GM11168 (cell line): ENCODE measurements around the gene PPM1E.
"Not testable (repeated sequence)": the region's sequence is repeated elsewhere in the genome, so short reads cannot be mapped to it uniquely, and the experiment has no call there.

Experiments
- in situ Hi-C: fragments of 300-500 bp; cut with MboI; formaldehyde crosslinking; loops from one replicate; pipeline ENCODE4 v1.12.0; 2022; ENCODE audit warnings: low sequenced_read_pairs; ENCODE audit not compliant: unreplicated experiment

Gene PPM1E

DNA sequence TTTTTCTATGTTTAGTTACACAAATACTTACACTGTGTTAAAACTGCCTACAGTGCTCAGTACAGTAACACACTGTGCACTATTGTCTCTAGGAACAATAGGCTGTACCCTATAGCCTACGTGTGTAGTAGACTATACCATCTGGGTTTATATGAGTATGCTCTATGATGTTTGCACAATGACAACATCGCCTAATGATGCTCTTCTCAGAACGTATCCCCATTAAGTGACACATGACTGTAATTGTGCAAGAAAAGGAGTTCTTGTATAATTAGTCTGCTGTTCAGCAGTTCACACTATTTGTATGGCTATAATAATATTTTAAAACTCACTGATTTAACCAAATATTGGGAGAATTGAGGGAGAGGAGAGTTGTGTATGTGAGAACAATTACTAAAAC is 177.3 kb downstream of the PPM1E start:
- in situ Hi-C loops, result no loop called here

DNA sequence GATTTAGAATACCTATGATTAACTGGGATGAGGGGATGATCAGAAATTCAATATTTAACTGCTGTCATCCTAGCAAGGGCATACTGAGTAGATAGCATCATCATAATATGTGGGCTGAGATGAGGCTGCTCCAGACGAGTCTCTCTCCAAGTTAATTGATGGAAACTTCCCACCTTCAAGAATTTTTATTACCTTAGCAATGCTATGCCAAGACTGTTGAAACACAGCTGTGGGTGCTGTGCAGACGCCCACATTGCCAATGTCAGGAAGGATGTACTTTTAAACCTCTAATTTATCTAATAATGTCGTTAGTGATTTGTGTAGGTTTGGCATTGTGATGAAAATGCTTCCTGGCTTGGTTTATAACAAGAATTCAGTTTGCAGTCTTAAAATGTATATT is 180.6 kb downstream of the PPM1E start:
- in situ Hi-C loops, result no loop called here

DNA sequence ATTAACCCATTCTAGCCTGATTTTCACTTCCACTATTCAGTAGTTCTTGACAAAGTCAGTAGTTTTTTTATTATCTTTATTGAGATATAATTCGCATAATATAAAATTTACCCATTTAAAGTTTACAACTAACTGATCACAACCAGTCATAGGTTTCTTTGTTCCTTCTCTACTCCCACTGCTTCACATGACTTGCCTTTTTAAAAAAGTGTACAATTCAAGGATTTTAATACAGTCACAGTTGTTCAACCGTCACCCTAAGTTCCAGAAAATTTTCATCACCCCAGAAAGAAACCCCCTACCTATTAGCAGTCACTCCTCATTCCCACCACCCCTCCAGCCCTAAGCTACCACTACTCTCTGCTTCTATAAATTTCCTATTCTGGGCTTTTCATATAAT is 188.5 kb downstream of the PPM1E start:
- in situ Hi-C loops, result no loop called here

DNA sequence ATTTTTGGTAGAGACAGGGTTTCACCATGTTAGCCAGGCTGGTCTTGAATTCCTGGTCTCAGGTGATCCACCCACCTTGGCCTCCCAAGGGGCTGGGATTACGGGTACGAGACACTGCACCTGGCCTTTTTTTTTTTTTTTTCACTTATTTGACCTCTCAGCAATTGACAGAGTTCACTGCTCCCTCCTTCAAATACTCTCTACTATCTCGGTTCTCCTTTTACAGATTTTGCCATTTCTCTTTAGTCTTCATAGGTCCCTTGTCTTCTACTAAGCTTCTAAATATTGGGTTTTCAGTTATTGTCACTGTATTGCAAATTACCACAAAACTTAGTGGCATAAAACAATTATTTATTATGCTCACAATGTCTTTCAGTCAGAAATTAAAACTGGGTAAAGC is 191.8 kb downstream of the PPM1E start:
- in situ Hi-C loops, result no loop called here

DNA sequence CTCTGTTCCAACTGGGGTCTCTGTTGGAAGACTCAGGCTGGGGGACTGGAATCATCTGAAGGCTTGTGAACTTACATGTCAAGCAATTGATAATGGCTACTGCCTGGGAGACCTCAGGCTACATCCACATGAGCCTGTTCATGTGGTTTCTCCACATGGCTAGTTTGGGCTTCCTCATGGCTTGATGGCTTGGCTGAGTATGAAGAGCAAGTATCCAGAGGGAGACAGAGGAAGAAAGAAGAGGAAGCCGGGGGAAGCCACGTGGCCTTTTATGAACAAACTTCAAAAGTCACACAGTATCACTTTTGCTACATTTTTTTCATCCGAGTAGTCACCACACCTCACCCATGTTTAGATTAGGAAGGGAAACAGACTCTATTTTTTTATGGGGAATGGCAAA is 192.2 kb downstream of the PPM1E start:
- in situ Hi-C loops, result no loop called here

DNA sequence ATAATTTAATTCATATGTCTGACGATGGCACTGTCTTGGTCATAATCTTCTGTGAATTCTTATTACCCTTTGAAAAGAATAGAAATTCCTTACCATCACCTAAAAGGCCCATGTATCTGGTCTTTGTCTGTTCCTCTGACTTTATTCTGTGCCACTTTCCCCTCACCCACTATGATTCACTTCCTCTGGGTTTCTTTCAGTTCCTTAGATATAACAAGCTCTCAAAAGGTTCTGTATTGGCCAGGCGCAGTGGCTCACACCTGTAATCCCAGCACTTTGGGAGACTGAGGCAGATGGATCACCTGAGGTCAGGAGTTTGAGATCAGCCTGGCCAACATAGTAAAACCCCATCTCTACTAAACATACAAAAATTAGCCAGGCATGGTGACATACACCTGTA is 198.7 kb downstream of the PPM1E start:
- in situ Hi-C loops, result not testable (repeated sequence)

DNA sequence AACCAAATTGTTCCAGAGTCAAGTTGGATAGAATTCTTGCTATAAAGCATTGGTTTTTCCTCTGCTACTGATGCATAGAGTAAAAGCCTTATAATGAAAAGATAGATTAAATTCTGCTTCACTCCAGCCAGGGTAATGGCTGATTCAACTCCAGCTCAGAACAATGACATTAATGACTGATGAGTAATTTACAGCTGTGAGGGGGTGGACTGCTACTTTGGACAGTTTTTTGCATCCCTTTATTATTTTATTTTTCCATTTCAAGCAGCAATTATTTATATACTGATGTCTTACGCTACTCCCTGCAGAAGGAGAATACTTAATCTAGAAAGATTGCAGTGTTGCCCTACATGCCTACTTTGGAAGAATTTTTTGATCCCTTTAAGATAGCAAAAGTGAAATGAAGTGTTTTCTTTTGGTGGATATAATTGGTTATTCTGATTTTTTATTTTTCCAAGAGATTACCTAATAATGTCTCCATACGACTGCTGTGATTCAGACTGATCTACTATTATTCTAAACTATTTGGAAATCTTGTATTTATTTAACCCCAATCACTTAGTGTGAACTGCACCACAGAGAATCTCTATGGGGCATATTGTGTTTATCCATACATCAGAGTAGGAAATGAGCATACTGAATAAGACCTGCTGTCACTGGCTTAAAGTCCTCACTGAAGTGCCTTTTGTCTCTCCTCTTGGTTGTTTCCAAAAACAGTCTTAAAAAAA is 201.5 kb downstream of the PPM1E start:
- in situ Hi-C loops, result no loop called here

DNA sequence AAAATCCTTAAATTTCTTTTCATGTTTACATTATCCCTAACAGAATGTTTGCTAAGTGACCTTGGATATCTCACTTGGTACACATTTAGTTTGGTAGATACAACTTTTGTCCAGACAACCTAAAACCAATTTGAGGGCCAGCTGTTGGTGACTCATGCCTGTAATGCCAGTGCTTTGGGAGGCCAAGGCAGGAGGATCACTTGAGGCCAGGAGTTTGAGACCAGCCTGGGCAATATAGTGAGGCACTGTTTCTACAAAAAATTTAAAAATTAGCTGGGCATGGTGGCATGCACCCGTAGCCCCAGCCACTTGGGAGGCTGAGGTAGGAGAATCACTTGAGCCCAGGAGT is 202.0 kb downstream of the PPM1E start:
- in situ Hi-C loops, result not testable (repeated sequence)

DNA sequence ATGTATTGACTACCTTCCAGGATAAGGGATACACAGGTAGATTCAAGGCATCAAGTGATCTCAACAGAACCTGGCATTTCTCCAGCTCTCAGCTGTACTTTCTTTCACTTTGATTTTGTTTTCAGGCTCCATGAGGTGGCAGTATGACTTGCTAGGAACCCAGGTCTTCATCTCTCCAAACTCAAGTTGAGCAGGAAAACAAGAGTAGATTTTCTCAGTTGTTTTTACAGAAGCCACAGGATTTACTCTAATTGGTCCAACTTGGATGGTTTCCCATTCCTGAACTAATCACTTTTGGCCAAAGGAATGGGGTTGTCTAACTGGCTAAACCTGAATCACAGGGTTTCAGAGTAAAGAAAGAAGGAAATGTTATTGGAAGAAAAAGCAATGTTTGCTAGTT is 204.4 kb downstream of the PPM1E start:
- in situ Hi-C loops, result no loop called here

DNA sequence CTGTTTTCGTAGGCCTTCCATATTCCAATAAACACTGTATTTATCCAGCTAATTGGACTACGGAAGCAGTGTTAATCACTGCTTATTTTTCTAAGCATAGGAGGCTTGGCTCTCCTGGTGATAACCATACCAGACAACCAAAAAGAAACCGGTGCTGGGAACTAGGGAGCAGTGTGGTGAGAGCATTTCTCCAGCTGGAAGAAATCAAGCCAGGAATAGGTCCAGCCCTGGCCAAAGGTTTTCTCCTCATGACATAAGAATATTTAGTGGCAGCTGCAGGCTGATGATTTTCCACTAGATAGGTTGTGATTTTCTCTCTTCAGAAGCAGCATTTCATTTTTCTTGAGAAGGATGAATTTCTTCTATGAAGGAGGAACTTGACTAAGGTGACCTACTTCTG is 209.6 kb downstream of the PPM1E start:
- in situ Hi-C loops, result no loop called here

DNA sequence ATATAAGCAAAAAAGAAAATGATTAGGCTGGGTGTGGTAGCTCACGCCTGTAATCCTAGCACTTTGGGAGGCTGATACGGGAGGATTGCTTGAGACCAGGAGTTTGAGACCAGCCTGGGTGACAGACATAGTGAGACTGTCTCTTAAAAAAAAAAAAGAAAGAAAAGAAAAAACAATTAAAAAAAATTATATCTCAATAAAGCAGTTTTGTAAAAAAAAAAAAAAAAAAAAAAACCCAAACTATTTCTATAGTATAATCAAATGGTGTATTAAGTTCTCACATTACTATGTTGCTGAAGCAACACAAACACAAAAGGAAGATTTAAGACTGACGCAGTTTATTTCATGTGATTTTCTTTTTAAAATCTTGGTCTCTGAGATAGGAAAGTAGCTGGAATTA is 210.6 kb downstream of the PPM1E start:
- in situ Hi-C loops, result no loop called here

DNA sequence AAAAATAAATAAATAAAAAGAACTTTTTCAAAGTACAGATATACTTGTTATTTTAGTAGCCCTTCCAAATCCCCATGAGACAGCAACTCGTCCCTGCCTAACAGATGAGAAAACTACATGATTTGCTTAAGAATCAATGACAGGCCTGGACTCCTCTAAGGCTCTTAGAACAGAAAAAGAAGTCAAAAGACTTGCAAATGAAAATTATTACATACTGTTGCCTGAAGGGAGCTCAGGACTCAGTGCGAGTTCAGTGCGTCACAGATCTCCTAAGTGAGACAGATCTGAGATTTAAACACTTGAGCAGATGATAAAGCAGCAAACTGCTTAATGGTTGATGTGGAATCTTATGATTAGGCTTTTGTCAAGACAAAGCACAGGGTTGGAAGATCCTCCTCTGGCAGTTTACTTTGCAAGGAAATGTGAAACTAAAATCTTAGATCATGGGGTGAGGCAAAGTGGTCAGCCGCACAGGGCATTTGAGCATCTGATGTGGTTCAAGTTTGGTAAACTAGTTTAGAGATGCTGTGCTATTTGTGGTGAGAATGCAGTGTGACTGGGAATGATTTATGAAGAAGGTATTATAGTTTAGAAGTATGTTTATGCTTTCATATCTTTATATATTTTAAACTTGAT is 212.9 kb downstream of the PPM1E start:
- in situ Hi-C loops, result no loop called here

DNA sequence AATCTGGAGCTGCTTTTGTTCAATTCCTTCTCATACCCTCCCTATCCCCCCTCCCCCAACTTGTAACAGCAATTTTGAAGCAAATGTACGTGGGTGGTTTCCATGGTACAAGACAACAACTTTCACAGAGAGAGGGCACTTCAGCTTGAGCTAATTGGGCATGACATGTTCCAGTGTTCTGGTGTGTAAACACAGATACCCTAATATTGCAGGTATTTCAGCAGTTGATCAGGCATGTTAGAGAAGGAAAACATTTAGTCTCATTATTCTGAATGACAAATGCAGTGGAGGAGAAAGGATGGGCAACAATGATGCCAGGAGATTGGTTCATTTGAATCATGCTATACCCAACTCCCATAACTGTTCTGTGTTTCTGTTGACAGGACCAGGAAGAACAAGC is 213.5 kb downstream of the PPM1E start:
- in situ Hi-C loops, result no loop called here

DNA sequence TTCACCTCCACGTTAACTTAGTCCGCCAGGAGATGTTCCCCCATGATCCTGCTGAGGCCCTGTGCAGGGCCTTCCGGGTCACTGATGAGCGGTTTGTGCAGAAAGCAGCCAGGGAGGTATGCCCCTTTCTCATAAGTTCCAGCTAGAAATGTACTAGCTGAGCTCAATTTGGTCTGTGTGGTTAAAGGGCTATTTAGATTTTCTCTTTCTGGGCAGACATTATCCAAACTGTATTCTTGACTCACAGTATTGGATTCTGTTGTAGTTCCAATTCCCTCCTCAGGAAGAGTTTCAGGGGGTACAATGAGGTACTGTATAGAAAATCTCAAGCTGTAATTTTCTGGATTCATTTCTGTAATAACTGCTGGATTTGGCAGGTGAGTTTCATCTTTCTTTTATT is 214.0 kb downstream of the PPM1E start:
- in situ Hi-C loops, result no loop called here

DNA sequence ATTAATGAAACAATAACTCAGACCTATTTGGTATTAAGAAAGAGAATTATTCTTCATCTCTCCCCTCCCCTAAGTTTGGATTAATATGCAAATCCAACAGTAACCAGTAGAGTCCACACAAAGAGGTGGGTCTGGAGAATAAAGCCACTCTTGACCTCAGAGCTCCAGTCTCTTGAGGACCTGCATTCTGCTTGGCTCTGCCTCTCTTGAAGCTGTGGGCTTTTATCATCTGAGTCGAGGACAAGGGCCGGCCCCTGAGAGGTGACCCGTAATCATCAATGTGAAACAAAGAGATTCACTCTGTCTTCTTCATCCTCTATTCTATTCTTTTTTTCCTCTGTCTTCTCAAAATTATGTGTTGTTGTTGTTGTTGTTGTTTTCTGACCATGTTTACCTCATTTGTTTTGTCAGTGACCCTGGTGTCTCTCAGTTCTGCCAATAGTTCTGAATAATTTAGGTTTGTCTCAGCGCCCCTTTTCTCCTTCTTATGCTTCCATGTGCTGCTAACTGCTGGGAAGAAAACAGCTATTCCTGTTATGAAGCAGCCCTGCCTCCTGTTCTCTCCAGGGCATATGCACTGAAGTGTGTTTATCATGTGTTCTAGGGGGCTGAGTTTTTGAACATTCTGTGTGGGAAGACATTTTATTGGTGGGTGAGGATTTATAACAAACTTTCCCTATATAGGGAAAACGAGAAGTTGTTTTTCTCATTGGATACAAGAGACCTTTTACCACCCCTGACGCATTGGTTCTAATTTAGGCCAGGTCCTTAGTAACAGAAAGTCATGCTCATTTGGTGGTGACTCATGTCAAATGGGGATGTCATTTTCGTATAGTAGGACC is 215.2 kb downstream of the PPM1E start:
- in situ Hi-C loops, result no loop called here

DNA sequence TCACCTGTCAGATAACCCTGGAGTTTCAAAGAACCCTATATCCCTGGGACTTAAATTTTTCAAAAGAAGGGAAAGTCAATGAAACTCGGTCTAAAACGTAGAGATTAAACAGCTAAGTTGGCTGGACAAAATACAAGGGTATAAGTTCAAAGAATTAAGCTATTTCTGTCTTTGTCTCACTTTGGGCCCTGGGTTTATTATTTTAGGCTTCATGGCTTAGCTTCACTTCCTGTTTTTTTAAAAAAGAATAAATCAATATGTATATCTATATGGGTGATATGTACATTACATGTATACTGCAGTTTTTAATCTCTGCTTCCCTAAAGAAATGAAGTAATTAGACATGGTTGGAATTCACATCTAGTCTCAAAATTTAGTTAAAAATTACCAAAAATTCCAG is 218.7 kb downstream of the PPM1E start:
- in situ Hi-C loops, result no loop called here

DNA sequence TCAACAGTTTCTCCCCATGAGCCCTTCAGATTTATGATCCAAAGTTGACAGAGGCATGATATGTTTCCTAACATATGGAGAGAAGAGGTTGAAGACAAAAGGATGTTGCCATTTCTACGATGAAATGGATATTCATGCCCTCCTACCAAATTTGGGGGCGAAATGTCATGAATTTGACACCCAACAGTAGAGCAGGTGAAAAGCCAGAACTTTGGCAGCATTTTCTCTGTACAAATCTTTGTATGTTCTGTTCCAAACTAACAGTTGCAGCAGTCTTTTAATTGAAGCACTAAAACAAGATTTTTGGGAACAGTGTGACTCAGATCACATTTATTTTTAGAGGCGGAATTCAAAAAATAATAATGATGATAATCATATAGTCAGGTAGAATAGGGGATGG is 220.9 kb downstream of the PPM1E start:
- in situ Hi-C loops, result no loop called here

DNA sequence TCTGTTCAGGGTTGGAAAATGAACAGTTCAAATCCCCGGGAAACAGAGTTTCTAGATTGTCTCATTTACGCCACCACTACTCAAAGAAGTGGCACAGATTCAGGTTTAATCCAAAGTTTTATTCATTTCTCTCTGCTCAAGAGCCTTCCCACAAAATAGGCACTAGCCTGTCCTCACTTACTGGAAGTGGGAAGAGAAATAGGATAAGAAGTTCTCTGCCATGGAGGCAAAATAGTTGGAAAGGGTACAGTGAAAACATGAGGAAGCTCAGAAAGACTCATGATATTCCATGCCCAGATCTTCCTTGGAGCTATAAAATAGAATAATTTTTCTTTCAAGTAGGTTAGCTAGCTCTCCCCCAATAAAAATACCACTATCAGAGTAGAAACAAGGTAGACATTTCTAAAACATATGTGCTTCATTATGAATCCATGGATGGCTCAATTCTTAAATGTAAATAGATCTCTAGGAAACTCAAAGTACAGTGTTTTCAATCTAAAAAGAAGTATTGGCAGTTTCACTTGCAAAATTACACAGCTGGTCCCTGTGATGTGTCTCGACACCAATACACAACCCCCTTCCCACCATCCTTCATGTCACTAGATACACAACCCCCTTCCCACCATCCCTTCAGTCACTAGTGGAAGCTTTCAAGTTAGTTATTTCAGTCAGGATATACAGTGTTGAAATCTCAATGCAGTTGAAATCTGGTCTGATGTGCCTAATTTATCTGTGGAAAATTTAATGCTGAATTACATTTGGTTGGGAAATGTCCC is 225.2 kb downstream of the PPM1E start:
- in situ Hi-C loops, result no loop called here

DNA sequence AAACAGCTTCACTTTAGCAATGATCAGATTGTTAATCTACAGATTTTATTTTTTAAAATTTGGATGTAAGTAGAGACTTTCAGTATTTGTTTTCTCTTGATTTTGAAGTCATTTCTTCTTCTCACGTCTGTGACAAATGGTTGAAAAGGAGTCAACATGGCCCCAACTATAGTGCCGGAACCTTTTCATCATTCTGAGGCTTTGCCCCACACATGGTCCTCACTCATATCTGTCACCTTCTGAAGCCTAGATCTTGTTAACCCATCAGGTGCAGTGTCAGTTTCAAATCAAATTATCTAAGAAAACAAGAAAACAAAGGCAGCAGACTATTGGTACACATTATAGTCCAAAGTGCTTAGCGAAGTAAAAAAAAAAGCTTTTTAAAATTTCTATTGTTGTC is 227.0 kb downstream of the PPM1E start:
- in situ Hi-C loops, result no loop called here

DNA sequence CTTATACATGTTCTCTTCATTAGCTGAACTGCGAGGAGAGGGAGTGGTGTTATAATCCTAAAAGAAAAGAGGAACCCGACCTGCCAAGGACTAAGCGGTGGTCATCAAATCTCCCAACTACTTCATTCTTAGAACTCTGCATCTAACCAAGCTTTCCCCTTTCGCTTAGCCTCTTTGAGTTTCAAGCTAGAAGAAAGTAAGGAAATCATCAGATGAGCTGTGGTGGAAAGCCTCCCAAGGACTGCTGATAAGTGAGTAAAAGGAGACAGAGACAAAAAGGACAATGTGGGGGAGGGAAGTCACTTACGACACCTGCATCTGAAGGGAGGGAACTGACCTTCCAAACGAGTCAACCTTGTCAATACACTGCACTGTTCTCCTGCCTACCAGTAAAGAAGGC is 229.7 kb downstream of the PPM1E start:
- in situ Hi-C loops, result no loop called here

DNA sequence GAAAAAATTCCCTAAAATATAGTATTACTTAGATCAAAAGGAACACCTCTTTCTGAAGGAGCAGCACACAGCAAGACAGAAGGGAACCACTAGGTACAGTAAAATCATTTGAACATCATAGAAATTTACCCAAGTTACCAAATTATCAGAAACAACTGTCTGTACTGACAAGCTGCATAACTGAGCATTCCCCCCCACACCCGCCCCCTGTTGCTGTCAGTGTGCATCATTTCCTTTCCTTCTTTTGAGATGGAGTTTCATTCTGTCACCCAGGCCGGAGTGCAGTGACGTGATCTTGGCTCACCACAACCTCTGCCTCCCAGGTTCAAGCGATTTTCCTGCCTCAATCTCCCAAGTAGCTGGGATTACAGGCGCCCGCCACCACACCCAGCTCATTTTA is 230.3 kb downstream of the PPM1E start:
- in situ Hi-C loops, result no loop called here
